BE2C (cell line): ENCODE data around the gene SLMAP.

Experiments used
- DNase-seq: peaks from one replicate; pipeline ENCODE4 v3.0.0-alpha.2; 2020
- H3K27me3 ChIP-seq: fragments of 250-450 bp; sonication (Bioruptor Pico); 2 replicates; pipeline ENCODE4 v1.5.1; 2020; ENCODE audit warnings: mild to moderate bottlenecking
- H3K36me3 ChIP-seq: fragments of 250-450 bp; sonication (Bioruptor Pico); 2 replicates; pipeline ENCODE4 v1.5.1; 2020; ENCODE audit warnings: mild to moderate bottlenecking
- H3K4me1 ChIP-seq: fragments of 250-450 bp; sonication (Bioruptor Pico); 2 replicates; pipeline ENCODE4 v1.5.1; 2020
- H3K4me3 ChIP-seq: 2 replicates; pipeline ENCODE4 v1.5.1; 2011; ENCODE audit warnings: low read depth, low read length
- H3K9me3 ChIP-seq: fragments of 250-450 bp; sonication (Bioruptor Pico); 2 replicates; pipeline ENCODE4 v1.5.1; 2020
- CTCF ChIP-seq: IDR thresholded peaks from 2 replicates; pipeline ENCODE4 v1.5.1; 2012; ENCODE audit warnings: mild to moderate bottlenecking, low read depth, low read length

The SLMAP gene

GRCh38 chr3:57934373-57934772, 178.3 kb downstream of the SLMAP start:
- Histone ChIP-seq H3K4me3 (no peak overlapping the region), H3K9me3 (no peaks in the 10 kb centered on the region), H3K36me3 (no peaks in the 10 kb centered on the region), H3K4me1 (no peaks in the 10 kb centered on the region), H3K27me3 (no peaks in the 10 kb centered on the region)
- TF ChIP-seq CTCF = no peak
- DNase-seq = no peak

- Histone ChIP-seq H3K4me1 (no peaks in the 10 kb centered on the region), H3K27me3 (no peaks in the 10 kb centered on the region), H3K4me3 (no peak overlapping the region), H3K9me3 (no peaks in the 10 kb centered on the region), H3K36me3 (no peaks in the 10 kb centered on the region)
- no peak for TF ChIP-seq CTCF
- DNase-seq = no peak
Observed at GRCh38 chr3:57935539-57935938, 179.4 kb downstream of the SLMAP start.

GRCh38 chr3:57937092-57937491, 181.0 kb downstream of the SLMAP start:
- Histone ChIP-seq H3K4me1 (no peaks in the 10 kb centered on the region), H3K4me3 (no peak overlapping the region), H3K36me3 (no peaks in the 10 kb centered on the region), H3K9me3 (no peaks in the 10 kb centered on the region), H3K27me3 (no peaks in the 10 kb centered on the region)
- TF ChIP-seq CTCF = no peak
- no peak for DNase-seq

- DNase-seq = no peak
- no peak overlapping the region for H3K4me3 ChIP-seq
- H3K9me3 ChIP-seq = no peaks in the 10 kb centered on the region
- no peaks in the 10 kb centered on the region for H3K36me3 ChIP-seq
- no peak for TF ChIP-seq CTCF
- no peaks in the 10 kb centered on the region for H3K27me3 ChIP-seq
- no peaks in the 10 kb centered on the region for H3K4me1 ChIP-seq
Observed at GRCh38 chr3:57939775-57940174, 183.7 kb downstream of the SLMAP start.

- DNase-seq = no peak
- H3K27me3 ChIP-seq = no peaks in the 10 kb centered on the region
- no peaks in the 10 kb centered on the region for H3K36me3 ChIP-seq
- H3K4me1 ChIP-seq = no peaks in the 10 kb centered on the region
- no peak overlapping the region for H3K4me3 ChIP-seq
- no peak for TF ChIP-seq CTCF
- H3K9me3 ChIP-seq = no peaks in the 10 kb centered on the region
Observed at GRCh38 chr3:57942388-57942787, 186.3 kb downstream of the SLMAP start.

GRCh38 chr3:57942872-57943283, 186.8 kb downstream of the SLMAP start:
- H3K36me3 ChIP-seq = no peaks in the 10 kb centered on the region
- no peaks in the 10 kb centered on the region for H3K27me3 ChIP-seq
- H3K9me3 ChIP-seq = no peaks in the 10 kb centered on the region
- TF ChIP-seq CTCF = no peak
- H3K4me1 ChIP-seq = no peaks in the 10 kb centered on the region
- no peak overlapping the region for H3K4me3 ChIP-seq
- DNase-seq = no peak
